ENCODE measurements around the gene PGD.

DNA sequence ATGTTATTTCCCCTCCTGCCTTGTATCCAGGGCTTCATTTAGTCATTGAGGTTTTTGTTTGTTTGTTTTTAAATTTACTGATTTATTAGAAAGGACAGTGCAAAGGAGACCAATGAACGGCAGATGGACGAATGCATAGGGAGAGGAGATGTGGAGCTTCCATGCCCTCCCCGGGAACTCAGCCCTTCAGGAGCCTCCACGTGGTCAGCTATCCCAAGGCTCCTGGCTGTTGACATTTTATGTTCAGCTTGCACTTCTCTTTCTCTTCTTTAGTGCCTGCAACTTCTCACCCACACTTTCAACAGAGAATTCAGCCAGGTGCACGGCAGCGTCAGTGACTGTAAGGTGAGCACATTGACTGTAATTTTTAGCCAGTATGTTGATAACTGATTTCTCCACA is 30.7 kb upstream of the PGD start:
- TF ChIP-seq CTCF (IDR thresholded peaks at IDR 0.05), result no peak
- TF ChIP-seq POLR2A (IDR thresholded peaks at IDR 0.05), result no peak
